Nephron (organoid): Measurements from ENCODE around the gene ZNF775.
A peak's percentile ranks its signal among the peaks of the same experiment; 100 is the strongest.

Source experiments
- H3K27ac Mint-ChIP-seq, 3 experiments: 2 replicates each; pipeline ENCODE4 v1.8.0; 2020; ENCODE audit warnings: mixed read lengths in 3 of 3, mild to moderate bottlenecking in 2 of 3, moderate library complexity in 1 of 3
- H3K27me3 Mint-ChIP-seq: 2 replicates; pipeline ENCODE4 v1.8.0; 2021; ENCODE audit warnings: low read depth, mild to moderate bottlenecking, moderate library complexity, mixed read lengths
- H3K36me3 Mint-ChIP-seq: 2 replicates; pipeline ENCODE4 v1.8.0; 2020; ENCODE audit warnings: low read depth, mixed read lengths
- H3K4me1 Mint-ChIP-seq: 2 replicates; pipeline ENCODE4 v1.8.0; 2020; ENCODE audit warnings: mixed read lengths
- H3K4me3 Mint-ChIP-seq, 3 experiments: 2 replicates each; pipeline ENCODE4 v1.8.0; 2020; ENCODE audit warnings: mild to moderate bottlenecking in 3 of 3, mixed read lengths in 3 of 3, moderate library complexity in 2 of 3
- H3K9me3 Mint-ChIP-seq: 2 replicates; pipeline ENCODE4 v1.8.0; 2020; ENCODE audit warnings: mixed read lengths
- CTCF ChIP-seq, 3 experiments: fragments of 200-600 bp; sonication (generic); IDR thresholded peaks; one replicate each; pipeline ENCODE4 v1.5.0; 2021; ENCODE audit warnings: antibody characterized with exemption in 3 of 3; ENCODE audit not compliant: unreplicated experiment in 3 of 3

ZNF775 gene

DNA sequence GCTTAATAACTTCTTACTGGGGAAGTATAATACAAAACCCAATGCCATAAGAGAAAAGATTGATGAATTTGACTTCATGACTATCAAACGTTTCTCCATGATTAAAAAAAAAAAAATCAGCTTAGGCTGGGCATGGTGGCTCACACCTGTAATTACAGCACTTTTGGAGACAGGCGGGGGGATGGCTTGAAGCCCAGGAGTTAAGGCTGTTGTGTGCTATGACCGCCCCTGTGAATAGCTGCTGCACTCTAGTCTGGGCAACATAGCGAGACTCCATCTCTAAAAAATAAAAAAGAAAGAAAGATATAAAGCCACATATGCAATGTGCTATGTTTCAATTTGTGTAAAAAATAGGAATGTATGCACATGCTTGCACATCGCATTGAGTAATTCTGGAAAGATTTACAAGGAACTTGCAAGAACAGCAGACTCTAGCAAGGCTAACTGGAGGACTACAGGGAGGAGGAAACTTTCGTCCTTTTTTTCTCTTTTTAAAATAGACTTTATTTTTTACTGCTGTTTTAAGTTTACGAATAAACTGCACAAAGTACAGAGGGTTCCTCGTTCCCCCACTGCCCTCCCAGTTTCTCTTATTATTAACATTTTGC lies 27.4 kb upstream of the ZNF775 start:
- no peaks in the 10 kb centered on the region for H3K4me1 Mint-ChIP-seq
- no peak for TF ChIP-seq CTCF (IDR thresholded peaks at IDR 0.05; ENCODE audit: unreplicated experiment in 3 of 3)
- H3K9me3 Mint-ChIP-seq = no peaks in the 10 kb centered on the region
- peaks cover 3% of the 10 kb centered on the region for H3K27me3 Mint-ChIP-seq
- H3K27ac Mint-ChIP-seq = no peak overlapping the region
- H3K4me3 Mint-ChIP-seq = no peak overlapping the region
- no peaks in the 10 kb centered on the region for H3K36me3 Mint-ChIP-seq

- no peaks in the 10 kb centered on the region for H3K9me3 Mint-ChIP-seq
- H3K4me1 Mint-ChIP-seq = peaks cover 11% of the 10 kb centered on the region
- TF ChIP-seq CTCF (IDR thresholded peaks at IDR 0.05; ENCODE audit: unreplicated experiment in 3 of 3) = no peak
- H3K36me3 Mint-ChIP-seq = no peaks in the 10 kb centered on the region
- H3K27ac Mint-ChIP-seq = no peak overlapping the region
- H3K27me3 Mint-ChIP-seq = peaks cover 3% of the 10 kb centered on the region
- H3K4me3 Mint-ChIP-seq = no peak overlapping the region
Measured at GRCh38 chr7:150355666-150356059, 23.5 kb upstream of the ZNF775 start.

DNA sequence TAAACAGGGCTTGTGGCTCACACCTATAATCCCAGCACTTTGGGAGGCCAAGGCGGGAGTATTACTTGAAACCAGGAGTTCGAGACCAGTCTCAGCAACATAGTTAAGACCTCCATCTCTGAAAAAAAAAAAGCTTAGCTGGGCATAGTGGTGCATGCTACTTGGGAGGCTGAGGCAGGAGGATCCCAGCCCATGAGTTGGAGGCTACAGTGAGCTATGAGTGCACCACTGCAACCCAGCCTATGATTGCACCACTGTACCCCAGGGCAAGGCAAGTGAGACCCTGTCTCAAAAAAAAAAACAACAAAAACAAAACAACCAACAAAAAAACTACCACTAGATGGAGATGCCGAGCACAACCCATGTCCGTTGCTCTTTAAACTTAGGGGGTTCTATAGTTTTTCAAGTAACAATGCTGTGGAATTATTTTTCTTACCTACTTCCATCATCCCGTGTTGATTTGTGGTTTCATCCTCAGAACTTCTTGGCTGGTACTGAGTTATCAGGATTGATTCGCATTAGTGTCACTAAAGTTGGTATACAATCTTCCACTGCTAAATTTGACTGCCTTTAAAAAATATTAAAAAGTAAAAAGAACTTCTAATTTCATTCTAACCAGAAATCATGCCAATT lies 22.7 kb upstream of the ZNF775 start:
- H3K36me3 Mint-ChIP-seq = no peaks in the 10 kb centered on the region
- peaks cover 3% of the 10 kb centered on the region for H3K27me3 Mint-ChIP-seq
- H3K4me3 Mint-ChIP-seq = no peak overlapping the region
- H3K9me3 Mint-ChIP-seq = no peaks in the 10 kb centered on the region
- H3K4me1 Mint-ChIP-seq = peaks cover 15% of the 10 kb centered on the region
- TF ChIP-seq CTCF (IDR thresholded peaks at IDR 0.05; ENCODE audit: unreplicated experiment in 3 of 3) = peak; percentile 65 to 70 (median 69)
- H3K27ac Mint-ChIP-seq = no peak overlapping the region

DNA sequence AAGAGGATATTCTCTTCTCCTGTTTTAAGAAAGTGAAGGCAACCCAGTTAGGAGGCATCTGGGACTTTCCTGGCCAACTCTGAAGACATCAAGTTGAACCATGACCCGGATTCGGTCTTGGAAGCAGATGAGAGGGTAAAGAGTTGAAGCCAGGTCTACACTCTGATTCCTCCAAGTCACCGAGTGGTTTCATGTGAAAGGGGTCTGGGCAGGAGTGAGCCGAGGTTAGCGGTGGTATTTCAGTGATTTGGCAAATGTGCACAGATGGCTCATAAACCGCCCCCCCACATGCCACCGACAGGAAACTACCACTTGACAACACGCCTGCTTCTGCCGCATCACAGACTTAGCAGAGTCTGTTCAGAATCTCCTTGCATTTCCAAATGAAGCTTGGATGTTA lies 21.9 kb upstream of the ZNF775 start:
- Mint-ChIP-seq H3K27me3 (peaks cover 3% of the 10 kb centered on the region), H3K9me3 (no peaks in the 10 kb centered on the region), H3K4me1 (peaks cover 24% of the 10 kb centered on the region), H3K27ac (no peak overlapping the region), H3K4me3 (no peak overlapping the region), H3K36me3 (no peaks in the 10 kb centered on the region)
- TF ChIP-seq CTCF (IDR thresholded peaks at IDR 0.05; ENCODE audit: unreplicated experiment in 3 of 3) = no peak

DNA sequence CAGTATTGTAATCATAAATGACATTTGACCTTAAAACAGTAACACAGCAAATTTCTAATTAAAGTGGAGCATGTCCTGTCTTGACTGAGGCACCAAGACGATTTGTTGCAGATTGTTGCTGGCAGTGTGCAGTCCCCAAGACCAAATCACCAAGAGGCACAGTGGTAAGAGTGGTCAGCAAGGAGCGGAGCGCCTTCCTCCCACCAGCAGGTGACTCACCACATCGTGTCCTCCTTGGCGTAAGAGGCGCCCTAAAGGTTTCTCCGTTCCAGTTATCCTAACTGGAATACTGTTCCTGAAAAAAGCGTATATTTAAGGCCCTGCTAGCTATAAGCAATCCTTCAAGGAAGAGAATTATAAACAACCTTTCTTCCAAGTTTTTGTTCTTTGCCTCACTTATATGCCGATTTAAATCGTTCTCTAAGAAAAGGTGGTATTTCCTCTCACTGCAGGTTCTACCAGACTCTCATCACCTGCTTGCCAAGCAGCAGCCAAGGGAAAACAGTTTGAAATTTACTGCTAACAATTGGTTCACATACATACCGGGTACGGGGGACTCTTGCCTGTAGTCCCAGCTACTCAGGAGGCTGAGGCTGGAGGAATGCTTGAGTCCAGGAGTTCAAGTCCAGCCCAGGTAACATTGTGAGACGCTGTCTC lies 21.2 kb upstream of the ZNF775 start:
- Mint-ChIP-seq H3K4me3 (no peak overlapping the region), H3K27me3 (peaks cover 3% of the 10 kb centered on the region), H3K9me3 (no peaks in the 10 kb centered on the region), H3K4me1 (peaks cover 30% of the 10 kb centered on the region), H3K27ac (no peak overlapping the region), H3K36me3 (no peaks in the 10 kb centered on the region)
- no peak for TF ChIP-seq CTCF (IDR thresholded peaks at IDR 0.05; ENCODE audit: unreplicated experiment in 3 of 3)
